HEK293 (cell line): ENCODE results near the gene HHAT.

Source experiments
- ATF2 ChIP-seq: fragments of 450-650 bp; formaldehyde crosslinking; IDR thresholded peaks from 2 replicates; pipeline ENCODE4 v1.5.1; 2016; ENCODE audit warnings: missing biosample characterization, missing genetic modification characterization, low read depth
- BCL11A ChIP-seq: fragments of 450-650 bp; formaldehyde crosslinking; IDR thresholded peaks from 2 replicates; pipeline ENCODE4 v1.5.1; 2016; ENCODE audit warnings: low read depth, missing biosample characterization, missing genetic modification characterization
- CTCF ChIP-seq: fragments of 450-650 bp; formaldehyde crosslinking; IDR thresholded peaks from 2 replicates; pipeline ENCODE4 v1.5.1; 2016; ENCODE audit warnings: missing biosample characterization, missing genetic modification characterization
- GLI4 ChIP-seq: fragments of 450-650 bp; formaldehyde crosslinking; IDR thresholded peaks from 2 replicates; pipeline ENCODE4 v1.5.1; 2016; ENCODE audit warnings: missing biosample characterization, missing genetic modification characterization
- HIC1 ChIP-seq: fragments of 450-650 bp; formaldehyde crosslinking; IDR thresholded peaks from 2 replicates; pipeline ENCODE4 v1.5.1; 2016; ENCODE audit warnings: missing biosample characterization, missing genetic modification characterization
- PRDM6 ChIP-seq: fragments of 450-650 bp; formaldehyde crosslinking; IDR thresholded peaks from 2 replicates; pipeline ENCODE4 v1.5.1; 2017; ENCODE audit warnings: missing biosample characterization, missing genetic modification characterization
- ZNF248 ChIP-seq: fragments of 450-650 bp; formaldehyde crosslinking; IDR thresholded peaks from 2 replicates; pipeline ENCODE4 v1.5.1; 2017; ENCODE audit warnings: missing biosample characterization, missing genetic modification characterization
- ZNF274 ChIP-seq, 2 experiments: fragments of 200-500 bp in 1 of 2; fragments of 450-650 bp in 1 of 2; sonication (Bioruptor generic) in 1 of 2; formaldehyde crosslinking in 1 of 2; IDR thresholded peaks; 2 replicates each; pipeline versions ENCODE4 v1.5.1 to v1.6.1; 2014 to 2016; ENCODE audit warnings: borderline replicate concordance in 1 of 2, inconsistent platforms in 1 of 2, low read length in 1 of 2, missing biosample characterization in 1 of 2, missing genetic modification characterization in 1 of 2
- ZNF324 ChIP-seq: fragments of 450-650 bp; formaldehyde crosslinking; IDR thresholded peaks from 2 replicates; pipeline ENCODE4 v1.5.1; 2016; ENCODE audit warnings: missing biosample characterization, missing genetic modification characterization
- ZNF362 ChIP-seq: fragments of 450-650 bp; formaldehyde crosslinking; IDR thresholded peaks from 2 replicates; pipeline ENCODE4 v1.5.1; 2016; ENCODE audit warnings: missing biosample characterization, missing genetic modification characterization
- ZNF561 ChIP-seq: fragments of 450-650 bp; IDR thresholded peaks from 2 replicates; pipeline ENCODE4 v1.5.1; 2018; ENCODE audit warnings: missing biosample characterization, missing genetic modification characterization, borderline replicate concordance
- ZNF660 ChIP-seq: fragments of 450-650 bp; IDR thresholded peaks from 2 replicates; pipeline ENCODE4 v1.5.1; 2018; ENCODE audit warnings: missing biosample characterization, mild to moderate bottlenecking, missing genetic modification characterization
- ZSCAN18 ChIP-seq: fragments of 450-650 bp; formaldehyde crosslinking; IDR thresholded peaks from 2 replicates; pipeline ENCODE4 v1.5.1; 2016; ENCODE audit warnings: missing biosample characterization, missing genetic modification characterization

- TF ChIP-seq PRDM6, result no peak
- TF ChIP-seq ATF2 (tag by site-specific recombination), result no peak
- TF ChIP-seq CTCF (tag by site-specific recombination), result no peak
- TF ChIP-seq ZNF362 (tag by site-specific recombination), result no peak
- no peak for TF ChIP-seq ZNF324
- TF ChIP-seq ZNF274 (IDR thresholded peaks at IDR 0.05; ENCODE audit: low read length), result no peak
- no peak for TF ChIP-seq ZNF274 (tag by site-specific recombination; IDR thresholded peaks at IDR 0.05; ENCODE audit: borderline replicate concordance)
- TF ChIP-seq ZNF660 (tag by site-specific recombination), result no peak
- TF ChIP-seq BCL11A (tag by site-specific recombination), result no peak
- TF ChIP-seq ZNF248 (tag by site-specific recombination), result no peak
- no peak for TF ChIP-seq GLI4 (tag by site-specific recombination)
- TF ChIP-seq HIC1 (tag by site-specific recombination), result no peak
- no peak for TF ChIP-seq ZNF561
- no peak for TF ChIP-seq ZSCAN18
These were observed 373.8 kb downstream of the HHAT start for GRCh38 chr1:210702506-210702905.
